HepG2 (cell line): ENCODE data around the gene TOP2B. TPM values are rescaled to one million over a fixed set of nuclear protein-coding genes. Genes with fewer than 3 reads are reported as not detected.

Experiments
- ATAC-seq: fragments of 200-7000 bp; cut with Tn5 transposase; 3 replicates; pipeline ENCODE4 v1.9.1; 2020; ENCODE audit warnings: mild to moderate bottlenecking, moderate library complexity
- BruUV-seq: library from RNA; stranded (reverse); fragments of 400-500 nt; replicated peaks from 2 replicates; lab custom pipeline; 2021; lab: Mats Ljungman, UMichigan
- CTCF ChIA-PET: fragments of 300-600 bp; formaldehyde crosslinking; extraction: SDS; loops from one replicate; lab custom pipeline; 2021; ENCODE audit warnings: low total read pairs, inconsistent platforms, low intra/inter-chr PET ratio; lab: Yijun Ruan, JAX
- POLR2A ChIA-PET: fragments of 350-600 bp; sonication (Branson Sonifier 250); formaldehyde crosslinking; loops from one replicate; lab custom pipeline; 2020; ENCODE audit warnings: antibody characterized with exemption, inconsistent platforms; lab: Yijun Ruan, JAX
- DNase-seq: peaks from one replicate; pipeline ENCODE4 v3.0.0-alpha.2; 2015; ENCODE audit warnings: low spot score
- FAIRE-seq: peaks from 3 replicates; lab custom pipeline; 2011; peaks lifted over from hg19 to GRCh38; lab: Jason Lieb, UNC
- H2AFZ ChIP-seq: one replicate; pipeline ENCODE4 v1.6.1; 2011; ENCODE audit warnings: low read length, inconsistent platforms
- H3K27ac ChIP-seq: fragments of 300-600 bp; 3 replicates; pipeline ENCODE4 v1.8.0; 2011; ENCODE audit warnings: mixed run types, mild to moderate bottlenecking, mixed read lengths, low read length, inconsistent platforms; ENCODE audit not compliant: insufficient read depth; ENCODE audit errors: extremely low read length
- H3K27me3 ChIP-seq, 2 experiments: fragments of 200-600 bp in 1 of 2; 2 replicates in 1 of 2; 3 replicates in 1 of 2; pipeline versions ENCODE4 v1.6.0 to v1.8.0; 2011; ENCODE audit warnings: low read length in 2 of 2, mild to moderate bottlenecking in 2 of 2, moderate library complexity in 2 of 2, inconsistent platforms in 1 of 2; ENCODE audit not compliant: insufficient read depth in 2 of 2, control insufficient read depth in 1 of 2
- H3K36me3 ChIP-seq, 2 experiments: fragments of 200-600 bp in 1 of 2; replicated peaks in 1 of 2; 2 replicates in 1 of 2; 3 replicates in 1 of 2; pipeline versions ENCODE4 v1.5.1 to v1.8.0; 2011; ENCODE audit warnings: low read length in 2 of 2, inconsistent platforms in 1 of 2; ENCODE audit not compliant: insufficient read depth in 2 of 2, control insufficient read depth in 1 of 2
- H3K4me1 ChIP-seq: 2 replicates; pipeline ENCODE4 v1.5.1; 2012; ENCODE audit warnings: low read length, inconsistent platforms; ENCODE audit not compliant: insufficient read depth
- H3K4me2 ChIP-seq: 2 replicates; pipeline ENCODE4 v1.6.0; 2011; ENCODE audit warnings: low read depth, low read length, inconsistent platforms
- H3K4me3 ChIP-seq, 3 experiments: fragments of 200-600 bp in 1 of 3; sonication (generic), shearing (Covaris generic) in 1 of 3; replicated peaks in 1 of 3; 2 replicates each; pipeline ENCODE4 v1.5.1; 2011 to 2016; ENCODE audit warnings: low read length in 3 of 3, inconsistent platforms in 2 of 3, low read depth in 2 of 3, mild to moderate bottlenecking in 2 of 3, control low read depth in 1 of 3, mixed read lengths in 1 of 3; ENCODE audit not compliant: insufficient read depth in 1 of 3
- H3K79me2 ChIP-seq: one replicate; pipeline ENCODE4 v1.6.1; 2011; ENCODE audit warnings: low read length, inconsistent platforms; ENCODE audit not compliant: insufficient read depth
- H3K9ac ChIP-seq: 2 replicates; pipeline ENCODE4 v1.6.0; 2011; ENCODE audit warnings: mild to moderate bottlenecking, low read depth, low read length, inconsistent platforms; ENCODE audit not compliant: insufficient read depth
- H3K9me3 ChIP-seq: 2 replicates; pipeline ENCODE4 v1.5.1; 2012; ENCODE audit warnings: mild to moderate bottlenecking, low read length
- H4K20me1 ChIP-seq: 2 replicates; pipeline ENCODE4 v1.6.0; 2011; ENCODE audit warnings: inconsistent platforms, mild to moderate bottlenecking, low read length, moderate library complexity; ENCODE audit not compliant: insufficient read depth
- BRD4 ChIP-seq: sonication (generic); formaldehyde crosslinking; IDR thresholded peaks from 2 replicates; pipeline ENCODE4 v1.4.0; 2020; ENCODE audit warnings: missing genetic modification reagents
- FLYWCH1 ChIP-seq: sonication (generic); formaldehyde crosslinking; IDR thresholded peaks from 2 replicates; pipeline ENCODE4 v1.8.1; 2023; ENCODE audit warnings: mild to moderate bottlenecking, missing genetic modification reagents
- FOSL1 ChIP-seq: sonication (generic); formaldehyde crosslinking; IDR thresholded peaks from 2 replicates; pipeline ENCODE4 v1.9.0; 2021; ENCODE audit warnings: missing genetic modification reagents, borderline replicate concordance
- IRF1 ChIP-seq: sonication (generic); formaldehyde crosslinking; IDR thresholded peaks from 2 replicates; pipeline ENCODE4 v1.4.0; 2020; ENCODE audit warnings: low read depth, mild to moderate bottlenecking, missing genetic modification reagents
- MAFK ChIP-seq, 2 experiments: IDR thresholded peaks in 1 of 2; conservative IDR thresholded peaks in 1 of 2; 2 replicates each; pipeline ENCODE4 v1.6.1; 2011; ENCODE audit warnings: improper control_type of control experiment in 2 of 2, low read length in 2 of 2
- MXI1 ChIP-seq: IDR thresholded peaks from 3 replicates; pipeline ENCODE4 v1.6.1; 2012; ENCODE audit warnings: low read depth, low read length, inconsistent platforms, borderline replicate concordance
- PLRG1 ChIP-seq: fragments of 450-650 bp; conservative IDR thresholded peaks from 2 replicates; pipeline ENCODE4 v1.6.1; 2016
- RNF2 ChIP-seq: fragments of 450-650 bp; conservative IDR thresholded peaks from 2 replicates; pipeline ENCODE4 v1.6.1; 2016; ENCODE audit warnings: low read depth
- TAF1 ChIP-seq: sonication (generic); formaldehyde crosslinking; IDR thresholded peaks from 2 replicates; pipeline ENCODE4 v1.4.0; 2020; ENCODE audit warnings: missing genetic modification reagents
- ZBTB8A ChIP-seq: sonication (generic); formaldehyde crosslinking; IDR thresholded peaks from 2 replicates; pipeline ENCODE4 v1.4.0; 2020; ENCODE audit warnings: mild to moderate bottlenecking, low read depth, missing genetic modification reagents, borderline replicate concordance
- ZNF253 ChIP-seq: sonication (generic); formaldehyde crosslinking; IDR thresholded peaks from 2 replicates; pipeline ENCODE4 v1.8.0; 2022; ENCODE audit warnings: mild to moderate bottlenecking, missing genetic modification reagents, borderline replicate concordance
- ZNF75D ChIP-seq: sonication (generic); formaldehyde crosslinking; IDR thresholded peaks from 2 replicates; pipeline ENCODE4 v1.8.1; 2023; ENCODE audit warnings: missing genetic modification reagents, mild to moderate bottlenecking, borderline replicate concordance
- ZNF850 ChIP-seq: sonication (generic); formaldehyde crosslinking; conservative IDR thresholded peaks from 2 replicates; pipeline ENCODE4 v1.9.0; 2021; ENCODE audit warnings: mild to moderate bottlenecking, missing genetic modification reagents
- WGBS: methylation state at CpG from one replicate; pipeline ENCODE4 v1.1.6; 2017; ENCODE audit warnings: low lambda C conversion rate; 5-methylcytosine and 5-hydroxymethylcytosine counted together
- in situ Hi-C: cut with HindIII; loops from 2 replicates; pipeline ENCODE4 v1.10.0; 2017; ENCODE audit warnings: low pct_unique_long_range_greater_than_20kb; ENCODE audit not compliant: extremely low pct_ligation_motif_present
- intact Hi-C: fragments of 100-400 bp; cut with micrococcal nuclease; formaldehyde crosslinking; loops from one replicate; pipeline ENCODE4 v1.10.0; 2022; ENCODE audit not compliant: unreplicated experiment
- polyA plus RNA-seq, 8 experiments: library from polyadenylated mRNA; depleted of rRNA in 3 of 8; stranded (reverse) in 7 of 8; unstranded in 1 of 8; fragments of >200 nt; fragmentation: Illumina TruSeq in 4 of 8; extraction: Trizol in 4 of 8; gene quantifications; 2 replicates each; pipeline versions ENCODE4 v1.2.1 to v1.2.3, GENCODE V29; 2011 to 2016; ENCODE audit warnings: low read depth in 4 of 8, missing spikeins in 1 of 8, mixed read lengths in 1 of 8; ENCODE audit not compliant: insufficient read depth in 1 of 8
- total RNA-seq, 5 experiments: library from RNA; depleted of rRNA; stranded (reverse); fragments of >200 nt; fragmentation: Illumina TruSeq; extraction: Trizol; gene quantifications; 2 replicates each; pipeline ENCODE4 v1.2.3, GENCODE V29; 2016; ENCODE audit warnings: low read depth in 1 of 5
- TF ChIP-seq, protein P1 (sequence below): sonication (generic); formaldehyde crosslinking; conservative IDR thresholded peaks from 2 replicates; pipeline ENCODE4 v1.4.0; 2020; ENCODE audit warnings: mild to moderate bottlenecking, missing genetic modification reagents, moderate library complexity

Gene TOP2B
- total and polyA plus RNA-seq, 2 of the 13 experiments (the other 11 are each of a cell fraction or from before 2014, with no cell fraction given): 27.6 to 88.1 TPM

DNA sequence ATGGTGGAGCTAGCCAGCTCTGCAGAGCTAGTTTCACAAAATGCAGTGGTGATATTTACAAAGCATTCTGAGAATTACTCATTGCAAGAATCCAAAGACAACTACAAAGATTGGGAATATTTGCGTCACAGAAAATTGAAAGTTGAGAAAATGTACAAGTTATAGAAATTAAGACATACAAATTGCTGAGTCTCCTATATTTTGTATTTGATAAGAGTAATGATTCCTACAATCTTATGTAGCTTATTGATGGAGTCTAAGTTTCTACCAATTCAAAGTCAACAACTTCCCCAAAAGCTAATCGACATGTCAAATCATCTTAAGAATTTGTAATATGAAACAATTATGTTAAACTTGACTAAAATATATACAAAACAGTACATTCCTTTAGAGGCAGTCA is 46.4 kb upstream of the TOP2B start:
- no peak overlapping the region for H3K9ac ChIP-seq
- H4K20me1 ChIP-seq: no peaks in the 10 kb centered on the region
- H3K79me2 ChIP-seq: no peaks in the 10 kb centered on the region
- no peak for DNase-seq
- H3K9me3 ChIP-seq: no peaks in the 10 kb centered on the region
- H3K4me3 ChIP-seq: no peak overlapping the region
- ATAC-seq: no peak
- WGBS: 48% methylated on average over 2 of the region's 2 CpGs
- 0 out of 5 replicates have a peak, but pooled peaks cover 0 to 3% of the 10 kb centered on the region in 2 experiments for H3K27me3 ChIP-seq
- no TSS peak for BruUV-seq
- peak in 1 of 2 experiments; percentile 42; a peak in 2 of 4 replicates for TF ChIP-seq MAFK (conservative IDR thresholded peaks at IDR 0.05 in 1 of 2, IDR thresholded peaks at IDR 0.05 in 1 of 2; ENCODE audit: low read length in 2 of 2)
- no peak for TF ChIP-seq ZNF75D (CRISPR knock-in tag)
- H3K4me1 ChIP-seq: no peaks in the 10 kb centered on the region
- H3K27ac ChIP-seq: no peak overlapping the region
- ChIA-PET CTCF (no interaction called here), POLR2A (no interaction called here)
- in situ Hi-C loops (no loop called here), intact Hi-C loops (no loop called here)
- H3K36me3 ChIP-seq: no peaks in the 10 kb centered on the region
- H2AFZ ChIP-seq: no peak overlapping the region
- no peak overlapping the region for H3K4me2 ChIP-seq
- no peak for FAIRE-seq

DNA sequence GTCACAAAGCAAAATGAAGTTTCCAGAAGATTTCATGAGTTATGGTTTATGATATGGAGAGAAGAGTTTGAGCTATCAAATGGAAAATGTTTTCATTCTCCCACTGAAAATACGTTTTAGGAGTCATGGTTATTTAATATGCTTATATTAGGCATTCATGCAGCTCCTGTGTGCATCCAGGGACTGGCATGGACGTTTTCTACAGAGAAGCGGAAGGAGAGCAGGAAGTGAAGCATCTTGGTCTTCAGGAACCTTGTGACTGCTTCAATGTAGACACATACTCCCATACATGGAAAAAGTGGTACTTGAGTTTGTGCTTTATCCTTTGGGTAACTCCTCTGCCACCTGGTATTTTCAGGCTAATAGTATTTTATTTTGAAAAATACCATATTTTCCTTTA is 43.3 kb upstream of the TOP2B start:
- no TSS peak for BruUV-seq
- no peak for DNase-seq
- WGBS: 28% methylated on average over 3 of the region's 3 CpGs
- Histone ChIP-seq H3K4me2 (no peak overlapping the region), H3K4me1 (no peaks in the 10 kb centered on the region), H3K9me3 (no peaks in the 10 kb centered on the region), H2AFZ (no peak overlapping the region), H3K4me3 (no peak overlapping the region), H3K36me3 (no peaks in the 10 kb centered on the region), H3K27ac (no peak overlapping the region), H3K9ac (no peak overlapping the region), H3K27me3 (no peaks in the 10 kb centered on the region), H4K20me1 (no peaks in the 10 kb centered on the region), H3K79me2 (no peaks in the 10 kb centered on the region)
- intact Hi-C loops (no loop called here), in situ Hi-C loops (no loop called here)
- ATAC-seq: no peak
- no peak for TF ChIP-seq BRD4 (CRISPR knock-in tag)
- no peak for TF ChIP-seq RNF2
- TF ChIP-seq FOSL1 (CRISPR knock-in tag): no peak
- no peak for TF ChIP-seq IRF1 (CRISPR knock-in tag)
- TF ChIP-seq ZBTB8A: no peak
- no peak for TF ChIP-seq PLRG1
- TF ChIP-seq TAF1 (CRISPR knock-in tag): no peak
- no peak for TF ChIP-seq ZNF850 (CRISPR knock-in tag)
- TF ChIP-seq ZNF253 (CRISPR knock-in tag): no peak
- no peak for TF ChIP-seq MXI1
- TF ChIP-seq, protein P1, sequence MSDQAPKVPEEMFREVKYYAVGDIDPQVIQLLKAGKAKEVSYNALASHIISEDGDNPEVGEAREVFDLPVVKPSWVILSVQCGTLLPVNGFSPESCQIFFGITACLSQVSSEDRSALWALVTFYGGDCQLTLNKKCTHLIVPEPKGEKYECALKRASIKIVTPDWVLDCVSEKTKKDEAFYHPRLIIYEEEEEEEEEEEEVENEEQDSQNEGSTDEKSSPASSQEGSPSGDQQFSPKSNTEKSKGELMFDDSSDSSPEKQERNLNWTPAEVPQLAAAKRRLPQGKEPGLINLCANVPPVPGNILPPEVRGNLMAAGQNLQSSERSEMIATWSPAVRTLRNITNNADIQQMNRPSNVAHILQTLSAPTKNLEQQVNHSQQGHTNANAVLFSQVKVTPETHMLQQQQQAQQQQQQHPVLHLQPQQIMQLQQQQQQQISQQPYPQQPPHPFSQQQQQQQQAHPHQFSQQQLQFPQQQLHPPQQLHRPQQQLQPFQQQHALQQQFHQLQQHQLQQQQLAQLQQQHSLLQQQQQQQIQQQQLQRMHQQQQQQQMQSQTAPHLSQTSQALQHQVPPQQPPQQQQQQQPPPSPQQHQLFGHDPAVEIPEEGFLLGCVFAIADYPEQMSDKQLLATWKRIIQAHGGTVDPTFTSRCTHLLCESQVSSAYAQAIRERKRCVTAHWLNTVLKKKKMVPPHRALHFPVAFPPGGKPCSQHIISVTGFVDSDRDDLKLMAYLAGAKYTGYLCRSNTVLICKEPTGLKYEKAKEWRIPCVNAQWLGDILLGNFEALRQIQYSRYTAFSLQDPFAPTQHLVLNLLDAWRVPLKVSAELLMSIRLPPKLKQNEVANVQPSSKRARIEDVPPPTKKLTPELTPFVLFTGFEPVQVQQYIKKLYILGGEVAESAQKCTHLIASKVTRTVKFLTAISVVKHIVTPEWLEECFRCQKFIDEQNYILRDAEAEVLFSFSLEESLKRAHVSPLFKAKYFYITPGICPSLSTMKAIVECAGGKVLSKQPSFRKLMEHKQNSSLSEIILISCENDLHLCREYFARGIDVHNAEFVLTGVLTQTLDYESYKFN (CRISPR knock-in tag): no peak
- no peak for TF ChIP-seq FLYWCH1 (CRISPR knock-in tag)
- ChIA-PET POLR2A (no interaction called here), CTCF (no interaction called here)
- FAIRE-seq: no peak
